ENCODE results near the gene LSR.
"Not testable (repeated sequence)": the region's sequence is repeated elsewhere in the genome, so short reads cannot be mapped to it uniquely, and the experiment has no call there.

The LSR gene

DNA sequence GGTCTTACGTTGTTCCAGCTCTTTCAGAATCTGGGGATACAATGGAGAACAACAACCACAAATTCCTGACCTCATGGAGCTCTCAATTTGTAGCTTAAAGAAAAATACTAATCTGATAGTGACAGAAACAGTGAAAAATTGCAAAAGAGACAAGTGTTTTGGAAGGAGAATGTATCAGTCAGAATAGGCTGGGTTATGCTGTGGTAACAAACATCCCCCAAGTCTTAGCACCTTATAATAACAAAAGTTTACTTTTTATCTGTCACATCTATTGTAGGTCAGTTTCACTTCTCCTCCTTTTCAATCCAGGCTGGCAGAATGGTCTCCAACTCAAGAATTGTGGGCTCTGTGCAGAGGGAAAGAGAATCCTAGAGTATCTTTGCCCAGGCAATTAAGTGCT lies 29.8 kb upstream of the LSR start:
- DNase-seq: no peak

DNA sequence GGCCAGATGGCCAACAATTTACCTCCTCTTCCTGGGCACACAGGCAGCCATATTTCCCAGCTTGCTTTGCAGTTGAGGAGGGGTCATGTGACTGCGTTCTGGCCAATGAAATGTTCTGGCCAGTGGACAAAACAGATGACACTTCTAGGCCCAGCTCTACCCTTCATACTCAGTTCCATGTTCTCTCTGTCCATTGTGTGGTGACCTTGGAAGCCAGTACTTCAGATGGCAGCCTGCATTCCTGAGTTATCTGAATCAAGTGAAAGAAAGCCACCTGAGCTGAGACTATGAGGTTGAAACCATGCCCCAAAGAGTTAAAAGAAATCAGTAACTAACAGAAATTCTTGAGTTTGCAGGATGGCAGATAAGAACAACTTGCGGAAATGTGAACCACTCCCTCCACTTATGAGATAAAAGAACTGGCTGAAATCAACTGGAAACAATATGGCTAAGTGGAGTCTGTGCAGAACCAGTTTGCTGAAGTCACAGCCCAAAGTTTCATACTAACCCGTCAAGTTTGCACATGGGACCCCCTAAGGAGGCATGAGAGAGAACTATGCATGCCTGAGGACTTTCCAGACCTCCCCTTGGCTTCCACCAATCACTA lies 28.4 kb upstream of the LSR start:
- DNase-seq: no peak

DNA sequence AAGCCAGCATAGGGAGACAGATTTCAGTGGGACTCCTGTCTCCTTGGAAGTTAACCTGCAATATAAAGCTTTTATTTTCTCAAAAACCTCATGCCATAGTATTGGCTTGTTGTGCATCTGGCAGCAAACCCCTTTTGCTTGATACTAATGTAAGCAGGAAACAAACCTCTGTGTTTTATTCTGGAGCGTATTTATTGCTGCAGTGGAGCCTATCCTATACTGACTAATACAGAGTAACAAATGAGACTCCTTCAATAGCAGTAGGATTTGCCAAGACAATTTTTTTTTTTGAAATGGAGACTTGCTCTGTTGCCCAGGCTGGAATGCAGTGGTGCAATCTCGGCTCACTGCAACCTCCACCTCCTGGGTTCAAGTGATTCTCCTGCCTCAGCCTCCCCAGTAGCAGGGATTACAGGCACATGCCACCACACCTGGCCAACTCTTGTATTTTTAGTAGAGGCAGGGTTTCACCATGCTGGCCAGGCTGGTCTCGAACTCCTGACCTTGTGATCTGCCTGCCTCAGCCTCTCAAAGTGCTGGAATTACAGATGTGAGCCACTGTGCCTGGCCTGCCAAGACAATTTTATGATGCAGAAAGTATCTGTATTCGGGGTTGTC lies 27.7 kb upstream of the LSR start:
- DNase-seq: not testable (repeated sequence)

DNA sequence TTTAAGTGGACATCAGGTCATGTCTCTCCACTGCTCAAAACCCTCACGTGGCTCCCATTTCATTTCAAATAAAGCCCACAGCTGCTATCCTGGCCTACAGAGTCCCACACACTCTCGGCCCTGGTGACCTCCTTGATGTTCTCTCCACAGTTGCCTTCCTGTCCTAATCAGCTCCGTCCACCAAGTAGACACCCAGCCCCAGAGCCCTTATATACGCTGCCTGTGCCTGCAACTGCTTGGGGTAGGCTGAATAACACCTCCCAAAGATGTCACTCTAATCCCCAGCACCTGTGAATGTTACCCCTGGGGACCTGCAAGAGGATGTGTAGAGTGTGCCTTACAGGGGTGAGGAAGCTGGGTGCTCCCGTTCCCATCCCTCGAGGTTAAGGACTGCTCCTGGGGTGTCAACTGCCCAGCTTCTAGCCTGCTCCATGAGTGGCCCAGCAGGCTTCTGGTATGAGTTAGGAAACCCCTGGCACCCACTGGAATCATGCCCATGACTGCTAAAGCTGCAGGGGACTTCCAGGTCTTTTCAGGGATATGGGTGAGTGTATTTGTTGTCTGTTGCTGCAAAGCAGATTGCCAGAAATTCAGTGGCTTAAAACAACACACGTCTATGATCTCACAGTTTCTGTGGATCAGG lies 26.3 kb upstream of the LSR start:
- peak in 2 of 4 experiments; percentile 34 to 43 for DNase-seq

DNA sequence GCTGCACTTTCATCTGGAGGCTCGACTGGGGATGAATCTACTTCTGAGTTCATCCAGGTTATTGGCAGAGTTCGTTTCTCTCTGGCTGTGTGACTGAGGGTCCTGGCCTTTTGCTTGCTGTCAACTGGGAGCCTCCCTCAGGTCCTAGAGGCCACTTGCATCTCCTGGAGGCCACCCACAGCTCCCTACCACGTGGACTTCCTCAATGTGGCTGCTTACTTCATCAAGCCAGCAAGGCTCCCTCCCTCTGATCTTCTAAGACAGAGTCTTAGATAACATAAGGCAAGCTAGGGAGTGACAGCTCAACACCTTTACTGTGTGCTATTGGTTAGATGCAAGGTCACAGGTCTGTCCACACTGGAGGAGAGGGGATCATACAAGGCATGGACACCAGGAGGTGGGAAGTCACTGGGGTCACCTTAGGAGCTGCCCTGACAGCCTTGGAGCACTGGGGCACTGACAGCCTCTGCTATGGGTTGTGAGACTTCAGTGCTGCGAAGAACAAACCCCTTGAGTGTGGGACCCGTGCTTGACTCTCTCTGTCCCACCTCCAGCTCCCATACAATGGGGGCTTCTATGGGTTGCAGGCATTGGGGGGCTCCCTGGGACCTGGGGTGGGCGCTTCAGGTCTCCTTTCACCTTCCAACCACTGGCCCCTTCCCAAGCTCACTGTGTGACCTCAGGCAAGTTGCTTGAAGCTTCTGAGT lies 25.6 kb upstream of the LSR start:
- peak; percentile 76 to 89 (median 88) for DNase-seq

DNA sequence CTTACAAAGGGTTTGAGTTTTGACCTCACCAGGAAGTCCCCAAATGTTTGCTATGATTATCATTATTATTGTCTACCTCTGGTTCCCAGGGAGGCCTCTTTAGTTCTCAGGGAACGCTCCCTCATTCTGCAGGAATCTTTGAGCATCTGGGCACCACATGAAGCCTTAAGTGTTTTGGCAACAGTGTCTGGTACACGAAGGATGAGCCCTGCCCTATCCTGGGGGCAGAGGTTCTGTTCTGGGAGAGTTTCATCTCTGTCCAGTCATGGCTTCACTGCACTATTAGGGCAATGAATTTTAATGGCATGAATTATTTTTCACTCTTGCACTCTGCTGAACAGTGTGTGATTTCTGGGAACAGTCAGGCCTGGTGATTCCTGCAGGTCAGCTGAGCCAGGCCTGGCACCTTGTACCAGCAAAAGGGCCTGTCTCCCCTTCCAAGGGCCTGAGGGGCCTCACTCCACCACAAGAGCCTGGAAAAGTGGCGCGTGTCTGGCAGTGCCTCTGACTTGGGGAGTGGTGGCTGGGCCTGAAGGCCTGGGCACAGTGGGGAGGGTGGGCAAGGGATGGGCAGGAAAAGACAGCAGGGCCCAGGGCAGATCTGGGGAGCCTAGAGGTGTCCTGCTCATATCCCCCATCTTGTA lies 24.8 kb upstream of the LSR start:
- no peak for DNase-seq

DNA sequence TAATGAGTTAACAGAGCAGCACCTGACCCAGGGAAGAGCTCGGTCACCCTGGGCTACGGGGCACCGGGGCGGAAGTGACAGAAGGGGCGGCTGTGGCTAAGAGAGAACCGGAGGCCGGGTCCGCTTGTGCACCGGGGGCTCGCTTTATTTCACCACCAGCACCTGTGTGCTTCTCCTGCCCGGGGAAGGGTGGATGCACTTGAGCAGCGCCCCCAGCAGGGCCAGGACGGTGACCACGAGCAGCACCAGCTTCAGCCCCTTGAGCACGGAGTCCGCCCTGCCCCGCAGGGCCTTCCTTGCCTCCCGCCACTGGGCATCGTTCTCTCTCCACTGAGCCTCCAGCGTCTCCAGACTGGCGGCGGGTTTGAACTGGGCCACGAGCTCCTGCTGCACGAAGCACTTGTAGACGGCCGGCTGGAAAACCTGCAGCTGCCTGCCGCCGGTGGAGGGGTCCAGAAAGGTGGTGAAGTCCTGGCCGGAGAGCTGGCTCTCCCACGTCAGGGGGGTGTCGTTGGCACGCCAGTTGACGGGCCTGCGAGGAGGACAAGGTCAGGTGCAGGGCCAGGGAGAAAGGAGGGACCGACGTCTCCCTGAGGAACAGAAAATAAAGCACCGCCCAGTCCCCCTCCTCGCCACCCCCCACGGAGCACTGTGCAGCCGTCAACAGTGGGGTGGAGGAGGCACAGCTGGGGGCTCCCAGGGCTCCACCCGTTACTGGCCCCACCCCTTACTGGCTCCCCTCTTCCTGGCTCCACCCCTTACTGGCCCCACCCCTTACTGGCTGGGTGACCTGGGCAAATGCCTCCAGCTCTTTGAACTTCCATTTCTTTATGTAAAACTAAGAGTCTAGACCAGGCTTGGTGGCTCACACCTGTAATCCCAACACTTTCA lies 23.9 kb upstream of the LSR start:
- no peak for DNase-seq

DNA sequence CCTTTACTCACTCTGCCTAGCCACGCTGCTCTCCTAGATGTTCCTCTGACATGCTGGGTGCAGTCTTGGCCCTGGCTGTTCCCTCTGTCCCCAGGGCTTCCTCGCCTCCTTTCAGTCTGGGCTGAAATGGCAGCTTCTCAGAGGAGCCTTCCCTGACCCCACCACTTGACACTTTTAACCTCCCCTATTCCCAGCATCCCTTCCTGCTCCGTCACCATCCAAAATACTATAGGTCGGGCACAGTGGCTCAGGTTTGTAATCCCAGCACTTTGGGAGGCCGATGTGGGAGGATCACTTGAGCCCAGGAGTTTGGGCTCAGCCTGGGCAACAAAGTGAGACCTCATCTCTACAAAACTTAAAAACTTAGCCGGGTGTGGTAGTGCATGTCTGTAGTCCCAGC lies 22.9 kb upstream of the LSR start:
- no peak for DNase-seq

DNA sequence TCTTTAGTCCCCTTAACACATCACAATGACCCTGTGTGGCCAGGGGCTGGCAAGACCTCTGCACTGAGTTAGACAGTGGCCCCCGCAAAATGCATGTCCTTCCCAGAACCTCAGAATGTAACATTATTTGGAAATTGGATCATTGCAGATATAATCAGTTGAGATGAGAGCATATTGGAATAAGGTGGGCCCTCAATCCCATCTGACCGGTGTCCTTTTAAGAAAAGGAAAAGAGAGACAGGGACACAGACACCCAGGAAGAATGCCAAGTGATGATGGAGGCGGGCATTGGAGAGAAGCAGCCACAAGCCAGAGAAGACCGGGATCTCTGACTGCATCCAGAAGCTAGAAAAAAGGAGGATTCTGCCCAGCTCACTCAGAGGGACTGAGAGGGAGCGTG lies 22.1 kb upstream of the LSR start:
- DNase-seq: no peak

DNA sequence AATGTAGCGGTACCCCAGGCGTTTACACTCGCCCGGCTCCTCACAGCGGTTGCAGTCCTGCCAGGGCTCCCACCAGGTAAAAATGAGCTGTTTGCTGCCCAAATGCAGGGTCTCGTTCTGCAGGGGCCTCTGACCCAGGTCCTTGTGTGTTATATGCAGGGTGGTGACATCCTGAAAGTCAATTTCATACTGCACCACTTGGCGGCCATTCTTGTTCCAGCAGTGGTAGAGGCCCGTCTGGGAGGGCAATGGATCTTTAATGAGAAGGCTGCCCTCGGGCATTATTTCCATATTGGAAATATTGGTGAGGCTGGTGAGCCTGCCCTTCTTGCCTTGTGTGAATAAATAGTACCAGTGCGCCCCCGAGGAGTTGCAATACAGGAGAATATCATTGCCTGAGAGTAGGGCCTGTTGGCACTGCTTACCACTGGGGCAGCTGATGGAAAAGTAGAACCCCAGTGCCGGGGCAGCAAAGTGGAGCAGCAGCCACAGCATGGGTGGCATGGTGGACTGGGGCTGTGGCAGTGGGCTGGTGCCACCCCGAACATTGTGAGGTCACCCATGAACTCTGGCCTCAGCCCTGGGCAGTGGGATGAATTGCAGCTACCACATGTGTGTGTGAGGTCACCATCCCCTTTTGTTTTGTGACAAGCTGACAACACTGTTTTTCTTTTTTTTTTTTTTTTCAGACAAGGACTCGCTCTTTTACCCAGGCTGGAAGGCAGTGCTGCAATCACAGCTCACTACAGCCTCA lies 20.4 kb upstream of the LSR start, which contains the start of gene FAM187B:
TSS of gene FAM187B (minus strand) at position 563 of the 754 bp plus-strand sequence. CDS start at position 504, 59 bp downstream.
- DNase-seq: peak; percentile 79 to 93 (median 87)

DNA sequence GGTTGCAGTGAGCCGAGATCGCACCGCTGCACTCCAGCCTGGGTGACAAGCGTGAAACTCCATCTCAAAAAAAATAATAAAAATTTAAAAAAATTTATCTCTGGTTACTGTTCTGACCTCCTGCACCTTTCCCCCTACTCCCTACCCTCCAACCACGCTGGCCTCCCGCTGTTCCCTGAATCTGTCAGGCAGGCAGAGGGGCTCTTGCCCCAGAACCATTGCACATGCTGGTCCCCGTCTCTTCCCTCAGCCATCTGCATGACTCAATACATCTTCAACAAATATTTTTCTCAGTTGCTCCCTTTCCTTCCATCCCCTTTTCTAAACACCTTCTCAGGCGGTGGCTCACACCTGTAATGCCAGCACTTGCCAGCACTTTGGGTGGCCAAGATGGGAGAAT lies 19.2 kb upstream of the LSR start:
- no peak for DNase-seq

DNA sequence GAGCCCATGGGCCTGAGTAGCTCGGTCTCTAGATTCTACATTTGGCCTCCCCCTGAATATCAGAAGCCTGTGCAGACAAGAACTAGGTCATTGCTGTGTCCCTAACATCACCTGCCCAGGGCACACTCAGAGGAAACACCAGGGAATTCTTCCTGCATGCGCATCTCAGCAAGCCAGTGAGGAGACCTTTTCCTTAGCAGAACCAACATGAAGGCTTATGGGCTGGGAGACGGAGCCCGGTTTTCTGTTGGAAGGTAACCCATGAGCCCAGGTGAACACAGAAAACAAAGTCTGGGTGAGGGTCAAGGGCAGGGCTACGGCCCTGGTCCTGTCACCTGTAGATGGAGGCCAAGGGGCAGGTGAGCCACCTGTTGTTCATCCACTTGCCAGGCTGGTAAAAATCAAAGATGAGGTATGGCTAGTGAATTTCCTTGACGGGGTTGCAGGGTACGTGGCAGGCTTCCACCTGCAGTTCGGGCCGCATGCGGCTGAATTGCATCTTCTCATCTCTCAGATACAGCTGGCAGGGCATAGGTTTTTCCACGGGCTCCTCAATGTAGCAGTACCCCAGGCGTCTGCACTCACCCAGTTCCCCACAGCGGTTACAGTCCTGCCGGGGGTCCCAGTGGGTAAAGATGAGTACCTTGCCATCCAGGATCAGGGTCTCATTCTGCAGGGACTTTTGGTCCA lies 16.7 kb upstream of the LSR start:
- no peak for DNase-seq

DNA sequence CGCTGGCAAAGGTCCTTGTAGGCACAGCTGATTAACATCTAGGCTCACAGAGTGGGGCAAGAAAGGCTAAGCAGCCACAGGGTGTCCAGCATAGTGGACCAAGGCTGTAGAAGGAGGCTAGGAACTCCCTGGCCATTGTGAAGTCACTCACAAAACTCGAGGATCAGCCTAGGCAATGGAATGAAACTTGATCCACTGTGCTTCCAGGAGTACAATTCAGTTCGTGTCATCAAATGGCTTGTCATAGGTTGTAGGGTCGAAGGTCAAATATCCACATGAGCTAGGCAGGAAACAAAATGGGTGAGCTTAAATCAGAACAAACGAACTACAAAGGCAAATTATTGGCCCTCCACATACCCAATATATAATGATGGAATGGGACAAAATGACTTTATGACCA lies 15.9 kb upstream of the LSR start:
- no peak for DNase-seq

DNA sequence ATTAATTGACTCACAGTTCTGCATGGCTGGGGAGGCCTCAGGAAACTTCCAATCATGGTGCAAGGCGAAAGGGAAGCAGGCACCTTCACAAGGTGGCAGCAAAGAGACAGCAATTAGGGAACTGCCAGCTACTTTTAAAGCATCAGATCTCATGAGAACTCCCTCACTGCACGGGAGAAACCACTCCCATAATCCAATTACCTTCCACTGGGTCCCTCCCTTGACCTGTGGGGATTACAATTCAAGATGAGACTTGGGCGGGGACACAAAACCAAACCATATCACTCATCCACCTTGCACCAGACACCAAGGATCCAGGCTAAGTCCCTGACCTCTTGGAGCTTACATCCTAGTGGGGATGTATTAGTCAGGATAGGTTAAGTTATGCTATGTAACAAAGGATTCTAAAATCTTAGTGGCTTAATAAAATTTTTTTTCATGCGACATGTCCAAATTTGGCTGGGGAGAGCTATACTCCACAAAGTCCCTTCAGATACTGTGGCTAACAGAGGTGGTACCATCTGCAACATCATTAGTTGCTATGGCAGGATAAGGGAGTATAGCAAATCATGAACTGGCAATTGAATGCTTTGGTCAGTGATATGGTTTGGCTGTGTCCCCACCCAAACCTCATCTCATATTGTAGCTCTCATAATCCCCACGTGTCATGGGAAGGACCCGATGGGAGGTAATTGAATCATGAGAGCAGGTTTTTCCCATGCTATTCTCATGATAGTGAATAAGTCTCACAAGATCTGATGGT lies 12.0 kb upstream of the LSR start:
- DNase-seq: no peak

DNA sequence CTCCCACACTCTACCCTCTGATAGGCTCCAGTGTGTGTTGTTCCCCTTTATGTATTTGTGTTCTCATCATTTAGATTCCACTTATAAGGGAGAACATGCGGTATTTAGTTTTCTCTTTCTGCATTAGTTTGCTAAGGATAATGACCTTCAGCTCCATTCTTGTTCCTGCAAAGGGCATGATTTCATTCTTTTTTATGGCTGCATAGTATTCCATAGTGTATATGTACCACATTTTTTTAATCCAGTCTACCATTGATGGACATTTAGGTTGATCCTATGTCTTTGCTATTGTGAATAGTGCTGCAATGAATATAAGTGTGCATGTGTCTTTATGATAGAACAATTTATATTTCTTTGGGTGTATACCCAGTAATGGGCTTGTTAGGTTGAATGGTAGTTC lies 9.2 kb upstream of the LSR start:
- not testable (repeated sequence) for DNase-seq

DNA sequence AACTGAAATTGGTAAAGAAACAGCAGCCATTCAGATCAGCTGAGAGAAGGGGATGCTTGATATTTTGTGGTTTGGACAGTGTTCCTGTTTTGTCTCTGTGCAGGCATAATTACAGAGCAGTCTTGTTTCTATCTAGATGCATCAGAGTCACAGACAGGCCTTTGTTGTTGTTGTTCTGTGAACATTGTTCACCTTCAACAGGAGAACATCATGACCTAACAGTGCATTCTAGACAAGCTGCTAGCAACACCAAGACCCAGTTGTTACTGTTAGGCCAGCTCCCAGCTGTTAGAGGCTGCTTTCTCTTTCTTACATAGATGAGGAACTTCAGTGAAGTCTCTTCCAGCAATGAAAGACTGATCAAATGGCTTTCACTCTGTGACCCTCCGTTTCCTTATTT lies 8.5 kb upstream of the LSR start:
- peak; percentile 51 to 72 (median 58) for DNase-seq

DNA sequence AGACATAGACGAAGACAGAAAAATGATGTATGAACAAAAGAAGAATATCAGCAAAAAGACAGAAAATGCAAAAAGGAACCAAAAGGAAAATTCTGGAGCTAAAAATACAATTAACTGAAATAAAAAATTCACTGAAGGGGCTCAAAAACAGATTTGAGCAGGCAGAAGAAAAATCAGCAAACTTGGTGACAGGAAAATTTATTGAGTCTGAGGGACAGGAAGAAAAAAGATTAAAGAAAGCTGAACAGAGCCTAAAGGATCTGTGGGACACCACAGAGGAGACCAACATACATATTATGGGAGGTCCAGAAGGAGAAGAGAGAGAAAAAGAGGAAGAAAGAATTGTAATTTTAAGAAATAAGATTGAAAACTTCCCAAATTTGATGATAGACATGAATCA lies 7.4 kb upstream of the LSR start:
- no peak for DNase-seq

DNA sequence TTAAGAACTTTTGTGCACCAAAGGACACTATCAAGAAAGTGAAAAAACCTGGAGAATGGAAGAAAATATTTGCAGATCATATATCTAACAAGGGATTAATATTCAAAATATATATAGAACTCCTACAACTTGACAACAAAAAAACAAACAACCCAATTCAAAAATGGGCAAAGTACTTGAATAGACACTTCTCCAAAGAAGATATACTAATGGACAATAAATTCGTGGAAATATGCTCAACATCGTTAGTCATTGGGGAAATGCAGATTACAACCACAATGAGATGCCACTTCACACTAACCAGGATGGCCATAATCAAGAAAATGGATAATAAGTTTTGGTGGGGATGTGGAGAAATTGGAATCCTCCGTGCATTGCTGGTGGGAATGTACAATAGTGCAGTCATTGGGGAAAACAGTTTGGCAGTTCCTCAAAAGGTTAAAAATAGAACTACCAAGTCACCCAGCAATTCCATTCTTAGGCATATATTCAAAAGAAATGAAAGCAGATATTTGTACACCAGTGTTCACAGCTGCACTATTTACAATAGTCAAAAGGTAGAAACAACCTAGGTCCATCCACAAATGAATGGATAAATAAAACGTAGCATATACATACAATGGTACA lies 2.2 kb upstream of the LSR start:
- DNase-seq: peak in 2 of 4 experiments; percentile 35 to 46

Measured in suppressor macrophage (primary cell).